Peyer's patch (tissue), 4 donors: ENCODE measurements around the gene RBM39. TPM values are rescaled to one million over a fixed set of nuclear protein-coding genes. Genes with fewer than 3 reads are reported as not detected.

ENCODE experiments used
- DNase-seq, 3 donors: peaks; one replicate each; pipeline ENCODE4 v3.0.0-alpha.2; 2017 to 2019
- H3K27ac ChIP-seq, 4 donors: fragments of 200-600 bp; sonication (generic); one replicate each; pipeline ENCODE4 v1.5.1; 2016 to 2019
- H3K27me3 ChIP-seq, 2 donors: fragments of 200-600 bp; sonication (generic); one replicate each; pipeline ENCODE4 v1.5.1; 2019
- H3K36me3 ChIP-seq, 3 donors: fragments of 200-600 bp; sonication (generic); one replicate each; pipeline ENCODE4 v1.5.1; 2016 to 2019
- H3K4me1 ChIP-seq, 4 donors: fragments of 200-600 bp; sonication (generic); one replicate each; pipeline ENCODE4 v1.5.1; 2016 to 2019
- H3K4me3 ChIP-seq, 4 donors: fragments of 200-600 bp; sonication (generic); 1 replicate in 3 of 4; 2 replicates in 1 of 4; pipeline ENCODE4 v1.5.1; 2016 to 2019; ENCODE audit warnings: mild to moderate bottlenecking in 1 of 4
- H3K9me3 ChIP-seq, 4 donors: fragments of 200-600 bp; sonication (generic); one replicate each; pipeline ENCODE4 v1.5.1; 2016 to 2019; ENCODE audit warnings: mild to moderate bottlenecking in 1 of 4
- POLR2A ChIP-seq, 2 donors: fragments of 450-650 bp; IDR thresholded peaks; one replicate each; pipeline ENCODE4 v1.5.1; 2017; ENCODE audit warnings: antibody characterized with exemption in 2 of 2, mild to moderate bottlenecking in 2 of 2, moderate library complexity in 2 of 2
- small RNA-seq, 2 donors: library from RNA; depleted of rRNA; stranded (forward); fragments of <200 nt; gene quantifications; one replicate each; pipeline ENCODE3, GENCODE V24; 2016
- total RNA-seq, 4 donors: library from RNA; depleted of rRNA; stranded (reverse); fragments of >200 nt; gene quantifications; one replicate each; pipeline ENCODE4 v1.1.0, GENCODE V29; 2016
- TF ChIP-seq, protein P1 (sequence below), 6 experiments: fragments of 450-650 bp in 4 of 6; fragments of 200-600 bp in 2 of 6; sonication (generic) in 1 of 6; IDR thresholded peaks; one replicate each; pipeline ENCODE4 v1.5.1; 2017 to 2019; ENCODE audit warnings: antibody characterized with exemption in 6 of 6, mild to moderate bottlenecking in 3 of 6, moderate library complexity in 1 of 6

Gene RBM39
- total RNA-seq, 4 donors from 2014 or later, result 347 to 1,133 (median 466) TPM

DNA sequence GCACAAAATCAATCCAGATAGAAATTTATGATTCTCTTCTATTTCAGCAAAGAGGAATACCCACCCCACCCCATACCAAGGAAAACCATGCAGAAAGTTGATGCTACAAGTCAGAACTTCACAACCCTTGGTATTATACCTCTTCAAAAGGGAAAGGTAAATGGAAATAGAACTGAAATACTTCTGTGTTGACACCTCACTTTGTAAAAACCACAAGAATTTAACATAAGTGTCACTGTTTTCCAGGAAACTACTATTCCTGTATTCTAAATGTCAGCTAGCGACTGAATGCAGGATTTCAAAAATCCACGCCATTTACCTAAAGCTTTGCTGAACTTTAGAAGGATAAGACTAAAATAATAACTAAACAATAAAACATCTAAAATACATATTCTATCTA is 81.0 kb downstream of the RBM39 start:
- TF ChIP-seq POLR2A (IDR thresholded peaks at IDR 0.05), result no peak
- TF ChIP-seq, protein P1, sequence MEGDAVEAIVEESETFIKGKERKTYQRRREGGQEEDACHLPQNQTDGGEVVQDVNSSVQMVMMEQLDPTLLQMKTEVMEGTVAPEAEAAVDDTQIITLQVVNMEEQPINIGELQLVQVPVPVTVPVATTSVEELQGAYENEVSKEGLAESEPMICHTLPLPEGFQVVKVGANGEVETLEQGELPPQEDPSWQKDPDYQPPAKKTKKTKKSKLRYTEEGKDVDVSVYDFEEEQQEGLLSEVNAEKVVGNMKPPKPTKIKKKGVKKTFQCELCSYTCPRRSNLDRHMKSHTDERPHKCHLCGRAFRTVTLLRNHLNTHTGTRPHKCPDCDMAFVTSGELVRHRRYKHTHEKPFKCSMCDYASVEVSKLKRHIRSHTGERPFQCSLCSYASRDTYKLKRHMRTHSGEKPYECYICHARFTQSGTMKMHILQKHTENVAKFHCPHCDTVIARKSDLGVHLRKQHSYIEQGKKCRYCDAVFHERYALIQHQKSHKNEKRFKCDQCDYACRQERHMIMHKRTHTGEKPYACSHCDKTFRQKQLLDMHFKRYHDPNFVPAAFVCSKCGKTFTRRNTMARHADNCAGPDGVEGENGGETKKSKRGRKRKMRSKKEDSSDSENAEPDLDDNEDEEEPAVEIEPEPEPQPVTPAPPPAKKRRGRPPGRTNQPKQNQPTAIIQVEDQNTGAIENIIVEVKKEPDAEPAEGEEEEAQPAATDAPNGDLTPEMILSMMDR (IDR thresholded peaks at IDR 0.05), result no peak
- no peak for DNase-seq

DNA sequence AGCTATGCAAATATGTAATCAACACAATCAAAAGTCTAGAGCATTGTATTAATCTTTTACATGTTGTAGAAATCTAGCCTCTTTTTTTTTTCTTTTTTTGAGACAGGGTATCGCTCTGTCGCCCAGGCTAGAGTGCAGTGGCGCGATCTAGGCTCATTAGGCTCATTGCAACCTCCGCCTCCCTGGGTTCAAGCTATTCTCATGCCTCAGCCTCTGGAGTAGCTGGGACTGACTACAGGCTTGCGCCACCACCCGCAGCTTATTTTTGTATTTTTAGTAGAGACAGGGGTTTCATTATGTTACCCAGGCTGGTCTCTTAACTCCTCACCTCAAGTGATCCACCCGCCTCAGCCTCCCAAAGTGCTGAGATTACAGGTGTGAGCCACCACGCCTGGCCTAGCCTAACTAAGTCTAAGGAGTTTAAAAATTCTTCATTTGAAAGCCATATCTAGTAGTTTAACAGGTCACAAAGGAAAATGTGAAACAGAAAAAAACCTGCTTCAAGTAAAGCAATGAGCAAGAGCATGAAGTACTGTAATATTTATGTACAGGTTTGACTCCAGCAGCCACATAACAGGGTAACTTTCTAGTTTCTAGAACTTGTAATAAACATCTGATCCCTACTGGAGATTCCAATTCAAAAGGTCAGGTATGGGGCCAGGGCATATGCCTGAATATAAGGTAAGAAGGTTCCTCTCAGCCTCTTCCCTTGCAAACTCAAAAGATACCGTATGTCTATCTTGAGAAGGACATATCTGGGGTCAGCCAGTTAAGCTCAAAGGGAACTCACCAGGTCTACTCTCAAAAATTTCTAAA is 81.7 kb downstream of the RBM39 start:
- Histone ChIP-seq H3K27me3 (no peaks in the 10 kb centered on the region), H3K4me1 (peaks cover 0 to 44% (median 11%) of the 10 kb centered on the region in 4 donors), H3K9me3 (no peaks in the 10 kb centered on the region), H3K36me3 (peaks cover 0 to 7% (median 0%) of the 10 kb centered on the region in 3 donors), H3K27ac (no peak overlapping the region), H3K4me3 (no peak overlapping the region)
- TF ChIP-seq, protein P1 (IDR thresholded peaks at IDR 0.05), result no peak
- no peak for TF ChIP-seq POLR2A (IDR thresholded peaks at IDR 0.05)
- DNase-seq, result no peak

More for the DNA sequence above, 81.0 kb downstream of the RBM39 start:
- Histone ChIP-seq H3K4me1 (peaks cover 0 to 44% (median 11%) of the 10 kb centered on the region in 4 donors), H3K27me3 (no peaks in the 10 kb centered on the region), H3K36me3 (peaks cover 0 to 5% (median 0%) of the 10 kb centered on the region in 3 donors), H3K9me3 (no peaks in the 10 kb centered on the region), H3K27ac (no peak overlapping the region), H3K4me3 (no peak overlapping the region)

DNA sequence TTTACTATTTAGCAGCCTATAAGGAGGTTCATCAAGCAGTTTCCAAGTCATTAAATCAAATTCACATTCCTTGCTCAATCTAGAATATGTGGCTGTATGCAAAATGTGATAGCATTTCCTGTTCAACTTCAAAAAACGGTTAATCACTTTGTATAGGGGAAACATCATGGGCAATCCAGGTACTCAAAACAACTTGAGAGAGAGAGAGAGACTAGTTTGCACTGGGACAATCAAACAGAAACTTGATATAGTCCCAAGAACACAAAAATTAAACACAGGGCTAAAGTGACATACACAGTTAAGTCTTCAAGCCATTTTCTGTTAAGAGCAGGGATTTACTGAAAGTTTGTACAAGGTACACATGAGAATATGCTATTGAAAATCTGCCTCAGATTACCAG is 84.8 kb downstream of the RBM39 start:
- H3K27ac ChIP-seq, result no peak overlapping the region
- peaks cover 0 to 35% (median 5%) of the 10 kb centered on the region in 4 donors for H3K4me1 ChIP-seq
- H3K4me3 ChIP-seq, result no peak overlapping the region
- H3K9me3 ChIP-seq, result no peaks in the 10 kb centered on the region
- no peaks in the 10 kb centered on the region for H3K27me3 ChIP-seq
- peaks cover 0 to 36% (median 0%) of the 10 kb centered on the region in 3 donors for H3K36me3 ChIP-seq
- no peak for DNase-seq
- no peak for TF ChIP-seq POLR2A (IDR thresholded peaks at IDR 0.05)
- TF ChIP-seq, protein P1 (IDR thresholded peaks at IDR 0.05), result no peak

DNA sequence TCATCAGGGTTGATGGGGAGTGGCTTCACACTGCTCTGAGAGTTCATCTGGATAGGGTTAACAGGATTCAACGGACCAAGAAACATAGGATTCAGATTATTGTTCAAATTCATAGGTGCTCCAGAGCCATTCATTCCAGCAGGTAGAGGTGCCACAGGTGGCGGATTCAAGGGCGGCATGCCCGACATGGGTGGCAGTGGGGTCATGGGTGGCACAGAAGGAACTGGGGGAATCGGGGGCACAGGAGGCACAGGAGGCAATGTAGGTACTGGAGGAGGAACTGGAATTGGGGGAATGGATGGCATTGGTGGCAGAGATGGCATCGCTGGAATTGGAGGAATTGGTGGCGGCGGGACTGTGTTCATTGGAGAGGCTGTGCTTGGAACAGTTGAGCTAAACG is 87.6 kb downstream of the RBM39 start:
- peaks cover 0 to 14% (median 2%) of the 10 kb centered on the region in 4 donors for H3K4me1 ChIP-seq
- peaks cover 0 to 36% (median 0%) of the 10 kb centered on the region in 3 donors for H3K36me3 ChIP-seq
- no peak overlapping the region for H3K27ac ChIP-seq
- H3K4me3 ChIP-seq, result no peak overlapping the region
- no peaks in the 10 kb centered on the region for H3K27me3 ChIP-seq
- TF ChIP-seq, protein P1 (IDR thresholded peaks at IDR 0.05), result no peak
- no peak for TF ChIP-seq POLR2A (IDR thresholded peaks at IDR 0.05)
- no peak for DNase-seq
- H3K9me3 ChIP-seq, result no peaks in the 10 kb centered on the region

DNA sequence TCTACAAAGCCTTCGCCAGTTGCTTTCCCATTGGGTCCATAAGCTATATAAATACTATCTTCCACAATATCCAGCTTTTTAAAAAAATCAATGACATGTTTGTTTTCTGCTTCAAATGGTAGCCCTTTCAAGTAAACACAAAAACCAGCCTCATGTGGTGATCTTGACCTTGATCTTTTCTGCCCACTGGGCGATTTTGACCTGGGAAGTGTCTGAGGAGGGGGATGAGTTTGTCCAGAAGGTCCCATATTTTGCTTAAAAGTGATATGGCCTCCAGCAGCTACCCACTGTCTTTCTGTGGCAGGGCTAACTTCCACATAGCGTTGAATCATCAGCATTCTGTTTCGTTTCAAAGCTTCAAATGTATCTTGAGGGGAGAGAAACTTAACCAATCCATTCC is 88.2 kb downstream of the RBM39 start:
- no peaks in the 10 kb centered on the region for H3K9me3 ChIP-seq
- H3K4me1 ChIP-seq, result peaks cover 0 to 14% (median 2%) of the 10 kb centered on the region in 4 donors
- H3K4me3 ChIP-seq, result no peak overlapping the region
- H3K27me3 ChIP-seq, result no peaks in the 10 kb centered on the region
- DNase-seq, result no peak
- peaks cover 0 to 36% (median 0%) of the 10 kb centered on the region in 3 donors for H3K36me3 ChIP-seq
- H3K27ac ChIP-seq, result no peak overlapping the region
- no peak for TF ChIP-seq POLR2A (IDR thresholded peaks at IDR 0.05)
- TF ChIP-seq, protein P1 (IDR thresholded peaks at IDR 0.05), result no peak

Small RNA genes within 50 kb of the gene (small RNA-seq; reads per million reads assigned to genes)
- gene RF00026, result 0 reads per million in 2 donors

Other genes starting within 250 kb of the RBM39 start
- gene C20orf173, start 212.6 kb downstream of the RBM39 start, total RNA-seq, result not detected
- gene ERGIC3, start 200.2 kb downstream of the RBM39 start, total RNA-seq, result 100 to 1,000 TPM; 183 to 233 (median 201) TPM
- 10 to 100 TPM in 2 of 4 donors, not detected in 2; 10.7 to 28.1 TPM for gene SPAG4, start 126.4 kb downstream of the RBM39 start, total RNA-seq
- 100 to 1,000 TPM in 3 of 4 donors, 10 to 100 TPM in 1; 84.9 to 201 (median 127) TPM for gene CPNE1, start 77.4 kb downstream of the RBM39 start, total RNA-seq
- 10 to 100 TPM; 21.1 to 38.1 (median 32.3) TPM for gene RBM12, start 77.4 kb downstream of the RBM39 start, total RNA-seq
- 10 to 100 TPM; 29.2 to 62.2 (median 41.4) TPM for gene NFS1, start 42.9 kb downstream of the RBM39 start, total RNA-seq
- 100 to 1,000 TPM; 154 to 259 (median 192) TPM for gene ROMO1, start 42.9 kb downstream of the RBM39 start, total RNA-seq
- gene PHF20, start 29.8 kb upstream of the RBM39 start, total RNA-seq, result 10 to 100 TPM; 16.1 to 92.4 (median 29.3) TPM
- gene SCAND1, start 212.2 kb upstream of the RBM39 start, total RNA-seq, result 100 to 1,000 TPM in 1 of 4 donors, 10 to 100 TPM in 3; 61.1 to 133 (median 83.4) TPM
- gene CNBD2, start 226.3 kb upstream of the RBM39 start, total RNA-seq, result 10 to 100 TPM in 1 of 4 donors, 1 to 10 TPM in 3; 4.3 to 17.9 (median 8.6) TPM